SK-N-SH treated with all-trans-retinoic acid at 6 μM for 48 hours (cell line): Measurements from ENCODE around the gene TNFRSF9.

Experiments used
- ATAC-seq: fragments of 200-7000 bp; cut with Tn5 transposase; 3 replicates; pipeline ENCODE4 v1.9.1; 2020; ENCODE audit warnings: mild to moderate bottlenecking, moderate library complexity
- ARNTL ChIP-seq: fragments of 450-650 bp; formaldehyde crosslinking; IDR thresholded peaks from 2 replicates; pipeline ENCODE4 v1.5.0; 2020; ENCODE audit warnings: low read depth, mild to moderate bottlenecking, moderate library complexity, borderline replicate concordance
- BACH2 ChIP-seq: fragments of 250-450 bp; sonication (Bioruptor Pico); IDR thresholded peaks from 2 replicates; pipeline ENCODE4 v1.9.0; 2021; ENCODE audit warnings: mild to moderate bottlenecking, borderline replicate concordance
- CSDC2 ChIP-seq: fragments of 250-450 bp; sonication (Bioruptor Pico); IDR thresholded peaks from 2 replicates; pipeline ENCODE4 v1.5.0; 2020; ENCODE audit warnings: mild to moderate bottlenecking, moderate library complexity
- ESRRG ChIP-seq: fragments of 250-450 bp; sonication (Bioruptor Pico); IDR thresholded peaks from 2 replicates; pipeline ENCODE4 v1.6.1; 2021; ENCODE audit warnings: mild to moderate bottlenecking
- GLIS3 ChIP-seq: fragments of 250-450 bp; sonication (Bioruptor Pico); IDR thresholded peaks from 2 replicates; pipeline ENCODE4 v1.5.0; 2020; ENCODE audit warnings: mild to moderate bottlenecking, moderate library complexity
- ISL1 ChIP-seq: fragments of 250-450 bp; sonication (Bioruptor Pico); IDR thresholded peaks from 2 replicates; pipeline ENCODE4 v2.1.2; 2022; ENCODE audit warnings: mild to moderate bottlenecking, moderate library complexity
- OSR1 ChIP-seq: fragments of 250-450 bp; sonication (Bioruptor Pico); IDR thresholded peaks from 2 replicates; pipeline ENCODE4 v1.8.0; 2022; ENCODE audit warnings: moderate library complexity, mild to moderate bottlenecking, inconsistent platforms
- PPARA ChIP-seq: fragments of 250-450 bp; sonication (Bioruptor Pico); IDR thresholded peaks from 2 replicates; pipeline ENCODE4 v1.5.0; 2020; ENCODE audit warnings: mild to moderate bottlenecking, borderline replicate concordance
- SNAI2 ChIP-seq: fragments of 250-450 bp; sonication (Bioruptor Pico); IDR thresholded peaks from 2 replicates; pipeline ENCODE4 v1.5.0; 2020; ENCODE audit warnings: mild to moderate bottlenecking, moderate library complexity
- TCF4 ChIP-seq: fragments of 250-450 bp; sonication (Bioruptor Pico); IDR thresholded peaks from 2 replicates; pipeline ENCODE4 v1.8.0; 2021; ENCODE audit warnings: mild to moderate bottlenecking, moderate library complexity, borderline replicate concordance
- ZC3H10 ChIP-seq: fragments of 250-450 bp; sonication (Bioruptor Pico); IDR thresholded peaks from 2 replicates; pipeline ENCODE4 v1.5.1; 2021; ENCODE audit warnings: mild to moderate bottlenecking, moderate library complexity
- ZFP3 ChIP-seq: fragments of 250-450 bp; sonication (Bioruptor Pico); IDR thresholded peaks from 2 replicates; pipeline ENCODE4 v1.5.0; 2020; ENCODE audit warnings: mild to moderate bottlenecking, moderate library complexity
- ZFP30 ChIP-seq: fragments of 450-650 bp; formaldehyde crosslinking; IDR thresholded peaks from 2 replicates; pipeline ENCODE4 v1.5.0; 2022; ENCODE audit warnings: mild to moderate bottlenecking, moderate library complexity
- ZNF565 ChIP-seq: fragments of 450-650 bp; formaldehyde crosslinking; conservative IDR thresholded peaks from 2 replicates; pipeline ENCODE4 v1.5.0; 2020; ENCODE audit warnings: low read depth, mild to moderate bottlenecking, moderate library complexity
- ZNF70 ChIP-seq: fragments of 450-650 bp; formaldehyde crosslinking; IDR thresholded peaks from 2 replicates; pipeline ENCODE4 v1.5.0; 2020; ENCODE audit warnings: mild to moderate bottlenecking, moderate library complexity
- ZNF8 ChIP-seq: fragments of 450-650 bp; formaldehyde crosslinking; IDR thresholded peaks from 2 replicates; pipeline ENCODE4 v1.5.0; 2020; ENCODE audit warnings: mild to moderate bottlenecking, moderate library complexity
- TF ChIP-seq, protein P1 (sequence below): fragments of 250-450 bp; sonication (Bioruptor Pico); IDR thresholded peaks from 2 replicates; pipeline ENCODE4 v1.5.1; 2020; ENCODE audit warnings: low read depth, mild to moderate bottlenecking, moderate library complexity
- TF ChIP-seq, protein P2 (sequence below): fragments of 250-450 bp; sonication (Bioruptor Pico); IDR thresholded peaks from 2 replicates; pipeline ENCODE4 v1.5.0; 2020; ENCODE audit warnings: mild to moderate bottlenecking, moderate library complexity
- TF ChIP-seq, protein P3 (sequence below): fragments of 250-450 bp; sonication (Bioruptor Pico); IDR thresholded peaks from 2 replicates; pipeline ENCODE4 v1.8.0; 2020; ENCODE audit warnings: mild to moderate bottlenecking, moderate library complexity, borderline replicate concordance
- TF ChIP-seq, protein P4 (sequence below): fragments of 250-450 bp; sonication (Bioruptor Pico); IDR thresholded peaks from 2 replicates; pipeline ENCODE4 v1.8.0; 2021; ENCODE audit warnings: low read depth, mild to moderate bottlenecking, moderate library complexity, borderline replicate concordance
- TF ChIP-seq, protein P5 (sequence below): fragments of 250-450 bp; sonication (Bioruptor Pico); IDR thresholded peaks from 2 replicates; pipeline ENCODE4 v1.5.1; 2021; ENCODE audit warnings: mild to moderate bottlenecking, moderate library complexity

TNFRSF9 gene

DNA sequence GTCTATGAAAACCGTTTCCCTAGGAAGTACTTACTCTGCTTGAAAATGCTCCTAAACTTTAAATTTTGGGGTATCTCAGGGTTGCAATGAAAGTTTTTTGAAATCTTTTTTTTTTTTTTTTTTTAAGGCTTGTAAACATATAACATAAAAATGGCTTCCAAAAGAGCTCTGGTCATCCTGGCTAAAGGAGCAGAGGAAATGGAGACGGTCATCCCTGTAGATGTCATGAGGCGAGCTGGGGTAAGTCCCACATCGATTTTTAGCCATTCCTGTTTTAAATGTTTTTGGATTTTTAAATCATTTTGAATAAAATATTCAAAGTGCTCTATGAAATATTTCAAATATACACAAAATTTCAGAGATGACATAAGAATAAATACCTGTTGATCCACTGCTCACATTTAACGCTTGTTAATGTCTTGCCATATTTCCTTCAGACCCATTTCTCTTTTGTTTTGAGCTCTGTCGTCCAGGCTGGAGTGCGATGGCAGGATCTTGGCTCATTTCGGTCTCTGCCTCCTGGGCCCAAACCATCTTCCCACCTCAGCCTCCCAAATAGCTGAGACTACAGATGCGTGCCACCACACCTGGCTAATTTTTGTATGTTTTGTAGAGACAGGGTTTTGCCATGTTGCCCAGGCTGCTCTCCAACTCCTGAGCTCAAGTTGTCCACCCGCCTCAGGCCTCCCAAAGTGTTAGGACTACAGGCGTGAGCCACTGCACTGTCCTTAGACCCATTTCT is 22.2 kb upstream of the TNFRSF9 start:
- ATAC-seq, result no peak
- TF ChIP-seq ZNF8, result no peak
- TF ChIP-seq, protein P1, sequence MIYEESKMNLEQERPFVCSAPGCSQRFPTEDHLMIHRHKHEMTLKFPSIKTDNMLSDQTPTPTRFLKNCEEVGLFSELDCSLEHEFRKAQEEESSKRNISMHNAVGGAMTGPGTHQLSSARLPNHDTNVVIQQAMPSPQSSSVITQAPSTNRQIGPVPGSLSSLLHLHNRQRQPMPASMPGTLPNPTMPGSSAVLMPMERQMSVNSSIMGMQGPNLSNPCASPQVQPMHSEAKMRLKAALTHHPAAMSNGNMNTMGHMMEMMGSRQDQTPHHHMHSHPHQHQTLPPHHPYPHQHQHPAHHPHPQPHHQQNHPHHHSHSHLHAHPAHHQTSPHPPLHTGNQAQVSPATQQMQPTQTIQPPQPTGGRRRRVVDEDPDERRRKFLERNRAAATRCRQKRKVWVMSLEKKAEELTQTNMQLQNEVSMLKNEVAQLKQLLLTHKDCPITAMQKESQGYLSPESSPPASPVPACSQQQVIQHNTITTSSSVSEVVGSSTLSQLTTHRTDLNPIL (CRISPR knock-in tag), result no peak
- no peak for TF ChIP-seq ARNTL (CRISPR knock-in tag)

DNA sequence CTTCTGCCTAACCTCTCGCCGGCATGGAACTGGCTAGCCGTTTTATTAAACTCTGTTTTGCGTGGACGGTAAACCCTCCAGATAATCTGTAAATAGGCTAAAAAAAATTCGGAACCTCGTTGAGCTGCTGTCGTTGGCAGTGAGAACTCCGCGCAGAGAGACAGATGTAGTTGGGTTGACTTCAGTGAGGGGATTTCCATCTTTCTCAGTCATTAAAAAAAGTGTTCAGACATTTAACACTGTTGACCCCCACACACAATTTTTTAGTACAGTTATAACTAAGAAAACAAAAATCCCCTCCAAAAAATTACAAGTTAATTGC is 21.3 kb upstream of the TNFRSF9 start:
- ATAC-seq, result peak; percentile 4; the same call in 2 of the 3 replicates
- TF ChIP-seq PPARA (CRISPR knock-in tag) (no peak), GLIS3 (CRISPR knock-in tag) (no peak), TCF4 (CRISPR knock-in tag) (no peak), ZFP3 (no peak), ZNF565 (no peak)

DNA sequence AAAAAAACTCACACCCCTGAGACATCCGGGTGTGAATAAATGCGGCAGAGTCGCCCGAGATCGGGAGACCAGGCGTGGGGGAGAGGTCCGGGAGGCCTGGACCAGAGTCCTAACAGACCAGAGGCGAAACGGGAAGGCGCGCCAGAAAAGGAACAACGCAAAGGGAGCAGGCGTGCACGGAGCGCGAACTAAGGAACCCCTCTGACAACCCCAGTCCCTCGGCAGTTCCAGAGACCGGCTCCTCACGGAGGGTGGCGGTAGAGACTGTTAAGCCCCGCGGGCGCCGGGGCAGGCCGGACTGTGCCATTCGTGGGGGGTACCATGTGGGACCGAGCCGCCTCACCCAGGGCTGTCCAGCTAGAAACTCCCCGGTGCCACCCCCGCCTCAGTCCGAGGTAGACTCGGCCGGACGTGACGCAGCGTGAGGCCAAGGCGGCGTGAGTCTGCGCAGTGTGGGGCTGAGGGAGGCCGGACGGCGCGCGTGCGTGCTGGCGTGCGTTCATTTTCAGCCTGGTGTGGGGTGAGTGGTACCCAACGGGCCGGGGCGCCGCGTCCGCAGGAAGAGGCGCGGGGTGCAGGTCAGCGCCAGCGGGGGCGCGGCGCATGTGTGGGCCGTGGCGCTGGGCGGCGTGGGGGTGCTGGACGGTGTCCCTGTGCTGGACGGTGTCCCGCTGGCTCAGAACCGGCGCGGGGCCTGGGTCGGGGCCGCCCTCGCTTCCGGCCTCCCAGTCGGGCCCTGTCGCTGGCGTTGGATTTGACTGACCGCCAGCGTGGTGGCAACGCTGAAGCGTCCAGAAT is 20.8 kb upstream of the TNFRSF9 start, which contains the start of gene PARK7:
PARK7 (plus strand) TSS at position 496 of the 798 bp plus-strand sequence. CDS start 1,075 bp downstream, outside the sequence.
- ATAC-seq, result peak; percentile 99
- TF ChIP-seq SNAI2 (no peak), BACH2 (no peak), PPARA (CRISPR knock-in tag) (no peak), ZNF565 (no peak), ESRRG (CRISPR knock-in tag) (no peak), ARNTL (CRISPR knock-in tag) (no peak), GLIS3 (CRISPR knock-in tag) (no peak), ZNF70 (CRISPR knock-in tag) (no peak), ZFP3 (no peak), OSR1 (no peak), ZFP30 (CRISPR knock-in tag) (no peak), ZC3H10 (CRISPR knock-in tag) (no peak), ZNF8 (no peak)
- TF ChIP-seq, protein P2, sequence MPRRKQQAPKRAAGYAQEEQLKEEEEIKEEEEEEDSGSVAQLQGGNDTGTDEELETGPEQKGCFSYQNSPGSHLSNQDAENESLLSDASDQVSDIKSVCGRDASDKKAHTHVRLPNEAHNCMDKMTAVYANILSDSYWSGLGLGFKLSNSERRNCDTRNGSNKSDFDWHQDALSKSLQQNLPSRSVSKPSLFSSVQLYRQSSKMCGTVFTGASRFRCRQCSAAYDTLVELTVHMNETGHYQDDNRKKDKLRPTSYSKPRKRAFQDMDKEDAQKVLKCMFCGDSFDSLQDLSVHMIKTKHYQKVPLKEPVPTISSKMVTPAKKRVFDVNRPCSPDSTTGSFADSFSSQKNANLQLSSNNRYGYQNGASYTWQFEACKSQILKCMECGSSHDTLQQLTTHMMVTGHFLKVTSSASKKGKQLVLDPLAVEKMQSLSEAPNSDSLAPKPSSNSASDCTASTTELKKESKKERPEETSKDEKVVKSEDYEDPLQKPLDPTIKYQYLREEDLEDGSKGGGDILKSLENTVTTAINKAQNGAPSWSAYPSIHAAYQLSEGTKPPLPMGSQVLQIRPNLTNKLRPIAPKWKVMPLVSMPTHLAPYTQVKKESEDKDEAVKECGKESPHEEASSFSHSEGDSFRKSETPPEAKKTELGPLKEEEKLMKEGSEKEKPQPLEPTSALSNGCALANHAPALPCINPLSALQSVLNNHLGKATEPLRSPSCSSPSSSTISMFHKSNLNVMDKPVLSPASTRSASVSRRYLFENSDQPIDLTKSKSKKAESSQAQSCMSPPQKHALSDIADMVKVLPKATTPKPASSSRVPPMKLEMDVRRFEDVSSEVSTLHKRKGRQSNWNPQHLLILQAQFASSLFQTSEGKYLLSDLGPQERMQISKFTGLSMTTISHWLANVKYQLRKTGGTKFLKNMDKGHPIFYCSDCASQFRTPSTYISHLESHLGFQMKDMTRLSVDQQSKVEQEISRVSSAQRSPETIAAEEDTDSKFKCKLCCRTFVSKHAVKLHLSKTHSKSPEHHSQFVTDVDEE (CRISPR knock-in tag), result no peak; the same call in 1 of the 2 replicates
- TF ChIP-seq, protein P3, sequence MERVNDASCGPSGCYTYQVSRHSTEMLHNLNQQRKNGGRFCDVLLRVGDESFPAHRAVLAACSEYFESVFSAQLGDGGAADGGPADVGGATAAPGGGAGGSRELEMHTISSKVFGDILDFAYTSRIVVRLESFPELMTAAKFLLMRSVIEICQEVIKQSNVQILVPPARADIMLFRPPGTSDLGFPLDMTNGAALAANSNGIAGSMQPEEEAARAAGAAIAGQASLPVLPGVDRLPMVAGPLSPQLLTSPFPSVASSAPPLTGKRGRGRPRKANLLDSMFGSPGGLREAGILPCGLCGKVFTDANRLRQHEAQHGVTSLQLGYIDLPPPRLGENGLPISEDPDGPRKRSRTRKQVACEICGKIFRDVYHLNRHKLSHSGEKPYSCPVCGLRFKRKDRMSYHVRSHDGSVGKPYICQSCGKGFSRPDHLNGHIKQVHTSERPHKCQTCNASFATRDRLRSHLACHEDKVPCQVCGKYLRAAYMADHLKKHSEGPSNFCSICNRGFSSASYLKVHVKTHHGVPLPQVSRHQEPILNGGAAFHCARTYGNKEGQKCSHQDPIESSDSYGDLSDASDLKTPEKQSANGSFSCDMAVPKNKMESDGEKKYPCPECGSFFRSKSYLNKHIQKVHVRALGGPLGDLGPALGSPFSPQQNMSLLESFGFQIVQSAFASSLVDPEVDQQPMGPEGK, result no peak
- TF ChIP-seq, protein P4, sequence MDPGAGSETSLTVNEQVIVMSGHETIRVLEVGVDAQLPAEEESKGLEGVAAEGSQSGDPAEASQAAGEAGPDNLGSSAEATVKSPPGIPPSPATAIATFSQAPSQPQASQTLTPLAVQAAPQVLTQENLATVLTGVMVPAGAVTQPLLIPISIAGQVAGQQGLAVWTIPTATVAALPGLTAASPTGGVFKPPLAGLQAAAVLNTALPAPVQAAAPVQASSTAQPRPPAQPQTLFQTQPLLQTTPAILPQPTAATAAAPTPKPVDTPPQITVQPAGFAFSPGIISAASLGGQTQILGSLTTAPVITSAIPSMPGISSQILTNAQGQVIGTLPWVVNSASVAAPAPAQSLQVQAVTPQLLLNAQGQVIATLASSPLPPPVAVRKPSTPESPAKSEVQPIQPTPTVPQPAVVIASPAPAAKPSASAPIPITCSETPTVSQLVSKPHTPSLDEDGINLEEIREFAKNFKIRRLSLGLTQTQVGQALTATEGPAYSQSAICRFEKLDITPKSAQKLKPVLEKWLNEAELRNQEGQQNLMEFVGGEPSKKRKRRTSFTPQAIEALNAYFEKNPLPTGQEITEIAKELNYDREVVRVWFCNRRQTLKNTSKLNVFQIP (CRISPR knock-in tag), result no peak

DNA sequence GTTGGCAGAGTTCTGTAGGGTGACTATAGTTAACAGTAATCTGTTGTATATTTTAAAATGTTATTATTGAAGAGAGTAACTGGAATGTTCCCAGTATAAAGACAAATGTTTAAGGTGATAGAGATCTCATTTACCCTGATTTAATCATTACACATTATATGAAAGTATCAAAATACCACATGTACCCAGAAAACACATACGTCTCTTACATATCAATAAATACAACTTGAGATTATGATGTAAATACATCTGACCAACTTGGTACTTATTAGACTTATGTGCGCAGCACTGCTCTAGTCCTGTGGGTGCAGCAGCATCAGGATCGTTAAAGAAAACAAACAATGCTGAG is 20.2 kb upstream of the TNFRSF9 start:
- ATAC-seq, result no peak
- TF ChIP-seq TCF4 (CRISPR knock-in tag), result no peak
- no peak for TF ChIP-seq CSDC2
- TF ChIP-seq ESRRG (CRISPR knock-in tag), result no peak
- TF ChIP-seq, protein P2 (CRISPR knock-in tag), result no peak
- TF ChIP-seq ZNF8, result no peak
- TF ChIP-seq ISL1 (CRISPR knock-in tag), result no peak
- TF ChIP-seq, protein P5, sequence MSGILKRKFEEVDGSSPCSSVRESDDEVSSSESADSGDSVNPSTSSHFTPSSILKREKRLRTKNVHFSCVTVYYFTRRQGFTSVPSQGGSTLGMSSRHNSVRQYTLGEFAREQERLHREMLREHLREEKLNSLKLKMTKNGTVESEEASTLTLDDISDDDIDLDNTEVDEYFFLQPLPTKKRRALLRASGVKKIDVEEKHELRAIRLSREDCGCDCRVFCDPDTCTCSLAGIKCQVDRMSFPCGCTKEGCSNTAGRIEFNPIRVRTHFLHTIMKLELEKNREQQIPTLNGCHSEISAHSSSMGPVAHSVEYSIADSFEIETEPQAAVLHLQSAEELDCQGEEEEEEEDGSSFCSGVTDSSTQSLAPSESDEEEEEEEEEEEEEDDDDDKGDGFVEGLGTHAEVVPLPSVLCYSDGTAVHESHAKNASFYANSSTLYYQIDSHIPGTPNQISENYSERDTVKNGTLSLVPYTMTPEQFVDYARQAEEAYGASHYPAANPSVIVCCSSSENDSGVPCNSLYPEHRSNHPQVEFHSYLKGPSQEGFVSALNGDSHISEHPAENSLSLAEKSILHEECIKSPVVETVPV (CRISPR knock-in tag), result no peak
- no peak for TF ChIP-seq PPARA (CRISPR knock-in tag)
- TF ChIP-seq GLIS3 (CRISPR knock-in tag), result no peak
- no peak for TF ChIP-seq ZFP30 (CRISPR knock-in tag)
- no peak for TF ChIP-seq ZNF565
- TF ChIP-seq SNAI2, result no peak
